Measurements from ENCODE around the gene METTL23. TPM values are rescaled to one million over a fixed set of nuclear protein-coding genes. Genes with fewer than 3 reads are reported as not detected.
A peak's percentile ranks its signal among the peaks of the same experiment; 100 is the strongest.
"Not testable (repeated sequence)": the region's sequence is repeated elsewhere in the genome, so short reads cannot be mapped to it uniquely, and the experiment has no call there.

Gene METTL23
- total RNA-seq, 2 experiments from 2014 or later = 30.7 to 30.9 TPM

DNA sequence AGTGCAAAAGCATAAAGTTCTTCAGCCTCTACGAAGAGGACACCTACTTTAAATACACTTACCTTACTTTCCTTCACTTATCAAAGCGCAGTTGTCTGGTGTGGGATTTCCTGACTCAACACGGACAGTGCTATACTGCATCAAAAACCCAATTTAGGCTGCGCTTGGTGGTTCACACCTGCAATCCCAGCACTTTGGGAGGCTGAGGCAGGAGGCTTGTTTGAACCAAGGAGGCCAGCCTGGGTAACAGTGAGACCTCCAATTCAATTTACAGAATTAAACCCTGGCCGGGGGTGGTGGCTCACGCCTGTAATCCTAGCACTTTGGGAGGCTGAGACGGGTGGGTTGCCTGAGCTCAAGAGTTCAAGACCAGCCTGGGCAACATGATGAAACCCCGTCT lies 4.4 kb upstream of the METTL23 start:
- TF ChIP-seq, protein P1, sequence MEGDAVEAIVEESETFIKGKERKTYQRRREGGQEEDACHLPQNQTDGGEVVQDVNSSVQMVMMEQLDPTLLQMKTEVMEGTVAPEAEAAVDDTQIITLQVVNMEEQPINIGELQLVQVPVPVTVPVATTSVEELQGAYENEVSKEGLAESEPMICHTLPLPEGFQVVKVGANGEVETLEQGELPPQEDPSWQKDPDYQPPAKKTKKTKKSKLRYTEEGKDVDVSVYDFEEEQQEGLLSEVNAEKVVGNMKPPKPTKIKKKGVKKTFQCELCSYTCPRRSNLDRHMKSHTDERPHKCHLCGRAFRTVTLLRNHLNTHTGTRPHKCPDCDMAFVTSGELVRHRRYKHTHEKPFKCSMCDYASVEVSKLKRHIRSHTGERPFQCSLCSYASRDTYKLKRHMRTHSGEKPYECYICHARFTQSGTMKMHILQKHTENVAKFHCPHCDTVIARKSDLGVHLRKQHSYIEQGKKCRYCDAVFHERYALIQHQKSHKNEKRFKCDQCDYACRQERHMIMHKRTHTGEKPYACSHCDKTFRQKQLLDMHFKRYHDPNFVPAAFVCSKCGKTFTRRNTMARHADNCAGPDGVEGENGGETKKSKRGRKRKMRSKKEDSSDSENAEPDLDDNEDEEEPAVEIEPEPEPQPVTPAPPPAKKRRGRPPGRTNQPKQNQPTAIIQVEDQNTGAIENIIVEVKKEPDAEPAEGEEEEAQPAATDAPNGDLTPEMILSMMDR (IDR thresholded peaks at IDR 0.05) = no peak
- Mint-ChIP-seq H3K9me3 (no peaks in the 10 kb centered on the region), H3K36me3 (ENCODE audit: low read depth) (peaks cover 78% of the 10 kb centered on the region), H3K4me1 (ENCODE audit: low read depth) (peaks cover 44% of the 10 kb centered on the region), H3K4me3 (no peak overlapping the region), H3K27ac (no peak overlapping the region), H3K27me3 (no peaks in the 10 kb centered on the region)
- intact Hi-C loops (cut with micrococcal nuclease) = no loop called here
- ChIA-PET POLR2A (interaction anchor here (1.0 to 8.0 kb wide), 4 partner anchors 9 to 14 kb away, joined by 3 to 184 read pairs (median 3); partner anchors contain the start of genes MFSD11 and SRSF2), CTCF (interaction anchor here (1.0 to 9.5 kb wide), 2 partner anchors 8 to 164 kb away, joined by 3 to 83 read pairs; no protein-coding TSS in a partner anchor)
- ATAC-seq (no peak), DNase-seq (no peak)

DNA sequence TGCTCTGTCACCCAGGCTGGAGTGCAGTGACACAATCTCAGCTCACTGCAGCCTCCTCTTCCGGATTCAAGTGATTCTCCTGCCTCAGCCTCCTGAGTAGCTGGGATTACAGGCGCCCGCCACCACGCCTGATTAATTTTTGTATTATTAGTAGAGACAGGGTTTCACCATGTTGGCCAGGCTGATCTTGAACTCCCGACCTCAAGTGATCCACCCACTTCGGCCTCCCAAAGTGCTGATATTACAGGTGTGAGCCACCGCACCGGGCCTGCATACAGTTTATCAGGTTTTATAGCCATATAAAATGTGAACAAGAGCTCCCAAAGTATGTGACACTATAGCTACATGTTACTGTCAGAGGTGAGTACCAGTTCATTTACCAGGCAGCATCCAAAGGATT lies 3.7 kb upstream of the METTL23 start:
- DNase-seq; H3K27me3 Mint-ChIP-seq; intact Hi-C loops (cut with micrococcal nuclease); ATAC-seq; H3K9me3 Mint-ChIP-seq: not testable (repeated sequence)
- ChIA-PET POLR2A (interaction anchor here (1.2 to 8.0 kb wide), 3 partner anchors 9 to 14 kb away, joined by 3 to 184 read pairs (median 3); partner anchors contain the start of genes MFSD11 and SRSF2), CTCF (interaction anchor here (1.0 to 9.5 kb wide), 2 partner anchors 9 to 165 kb away, joined by 3 to 83 read pairs; no protein-coding TSS in a partner anchor)
- H3K27ac Mint-ChIP-seq = peak overlapping the region; percentile 30
- H3K36me3 Mint-ChIP-seq (ENCODE audit: low read depth) = peaks cover 82% of the 10 kb centered on the region
- H3K4me1 Mint-ChIP-seq (ENCODE audit: low read depth) = peaks cover 42% of the 10 kb centered on the region
- H3K4me3 Mint-ChIP-seq = peak overlapping the region; percentile 37

DNA sequence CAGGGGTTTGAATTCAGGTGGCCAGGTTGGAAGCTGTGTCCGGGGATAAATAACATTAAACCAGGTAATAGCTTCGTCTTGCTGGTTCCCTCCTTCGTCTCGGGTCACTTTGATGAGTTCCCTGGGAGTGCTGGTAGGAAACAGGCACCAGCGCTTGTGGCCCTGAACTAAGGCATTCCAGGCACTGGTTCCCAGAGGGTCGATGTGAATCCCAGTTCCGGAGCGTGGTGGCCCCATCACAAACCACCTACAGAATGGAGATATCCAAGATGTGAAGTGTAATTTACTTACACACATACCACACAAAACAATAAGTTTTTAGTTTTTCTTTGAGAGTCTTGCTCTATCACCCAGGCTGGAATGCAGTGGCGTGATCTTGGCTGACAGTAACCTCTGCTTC lies 2.8 kb upstream of the METTL23 start:
- Mint-ChIP-seq H3K27me3 (no peaks in the 10 kb centered on the region), H3K9me3 (no peaks in the 10 kb centered on the region), H3K4me1 (ENCODE audit: low read depth) (peaks cover 35% of the 10 kb centered on the region), H3K4me3 (peak overlapping the region; percentile 37), H3K36me3 (ENCODE audit: low read depth) (peaks cover 75% of the 10 kb centered on the region), H3K27ac (peak overlapping the region; percentile 39)
- POLR2A ChIA-PET = interaction anchor here (1.3 to 8.0 kb wide), 3 partner anchors 9 to 21 kb away, joined by 3 to 184 read pairs (median 76); partner anchors contain the start of genes MFSD11, MXRA7 and SRSF2
- intact Hi-C loops (cut with micrococcal nuclease) = no loop called here
- TF ChIP-seq, protein P1 (IDR thresholded peaks at IDR 0.05) = no peak
- DNase-seq (no peak), ATAC-seq (no peak)
- CTCF ChIA-PET = interaction anchor here (1.2 to 9.5 kb wide), 2 partner anchors 10 to 100 kb away, joined by 3 to 83 read pairs; no protein-coding TSS in a partner anchor

DNA sequence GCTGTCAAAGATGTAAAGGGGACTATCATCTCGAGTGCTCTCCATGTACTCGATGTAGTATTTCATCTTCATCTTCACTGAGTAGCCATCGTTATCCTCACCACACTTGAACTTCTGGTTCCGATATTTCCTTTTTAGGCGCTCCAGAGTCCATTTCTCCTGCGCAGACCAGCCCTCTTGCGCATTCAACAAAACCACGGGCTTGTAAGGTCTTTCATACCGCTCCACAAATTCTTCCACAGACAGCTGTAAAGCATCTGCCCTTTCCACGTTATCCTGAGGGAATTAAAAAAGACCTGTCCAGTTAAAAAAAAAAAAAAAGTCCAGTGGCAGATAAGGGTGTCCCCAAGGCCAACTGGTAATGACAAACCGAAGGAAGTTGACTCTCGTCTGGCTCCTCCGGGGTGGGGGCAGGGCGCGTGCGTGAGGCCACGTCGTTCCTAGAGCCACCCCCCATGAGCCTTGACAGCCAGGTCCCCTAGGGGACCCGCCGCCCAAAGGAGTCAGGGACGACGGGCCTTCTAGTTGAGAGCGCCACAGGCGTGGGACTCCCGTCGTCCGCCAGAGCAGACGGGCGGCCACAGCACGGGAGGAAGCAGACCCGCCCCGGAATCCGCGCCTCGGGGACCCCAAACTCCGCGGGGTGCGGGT lies 934 bp upstream of the METTL23 start:
- intact Hi-C loops (cut with micrococcal nuclease) = no loop called here
- ATAC-seq (peak; percentile 32), DNase-seq (peak; percentile 87)
- Mint-ChIP-seq H3K27me3 (no peaks in the 10 kb centered on the region), H3K36me3 (ENCODE audit: low read depth) (peaks cover 73% of the 10 kb centered on the region), H3K27ac (peak overlapping the region; percentile 94), H3K4me3 (peak overlapping the region; percentile 98), H3K9me3 (no peaks in the 10 kb centered on the region), H3K4me1 (ENCODE audit: low read depth) (peaks cover 41% of the 10 kb centered on the region)
- TF ChIP-seq, protein P1 (IDR thresholded peaks at IDR 0.05) = no peak
- POLR2A ChIA-PET = interaction anchor here (1.1 to 8.0 kb wide), 4 partner anchors 10 to 168 kb away, joined by 3 to 184 read pairs (median 41); partner anchors contain the start of genes MFSD11, MXRA7 and SRSF2
- CTCF ChIA-PET = interaction anchor here (9.5 kb wide), 1 partner anchor 12 kb away, joined by 83 read pairs; no protein-coding TSS in a partner anchor

DNA sequence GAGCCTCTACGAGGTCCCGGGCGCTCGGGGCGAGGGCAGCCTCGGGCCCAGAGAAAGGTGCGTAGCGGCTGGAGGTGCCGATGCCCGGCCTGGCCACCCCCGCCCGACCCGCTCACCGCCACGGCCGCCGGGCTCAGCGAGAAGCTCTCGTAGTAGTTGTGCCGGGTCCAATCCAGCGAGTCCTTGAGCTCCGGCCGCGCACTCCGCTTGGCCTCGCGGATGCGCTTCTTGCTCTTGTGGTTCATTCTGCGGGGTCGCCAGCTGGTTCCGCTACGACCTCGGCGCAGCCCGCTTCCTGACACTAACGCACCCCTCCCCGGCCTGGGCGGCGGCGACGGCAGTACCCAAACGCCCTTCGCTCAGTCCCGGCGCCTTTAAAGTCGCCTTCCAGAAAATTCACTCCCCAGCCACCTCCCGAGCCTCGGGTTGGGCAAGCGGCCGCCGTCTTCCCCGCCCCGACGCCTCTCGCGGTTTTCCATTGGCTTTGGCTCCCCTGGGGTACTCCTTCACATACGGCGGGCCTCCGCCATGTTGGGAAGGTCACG lies 336 bp upstream of the METTL23 start, which contains the start of gene JMJD6:
JMJD6 (minus strand) TSS at position 376 of the 545 bp plus-strand sequence; CDS start at position 245, 131 bp downstream.
- ChIA-PET CTCF (interaction anchor here (9.5 kb wide), 1 partner anchor 12 kb away, joined by 83 read pairs; no protein-coding TSS in a partner anchor), POLR2A (interaction anchor here (1.6 to 8.0 kb wide), 3 partner anchors 9 to 169 kb away, joined by 6 to 184 read pairs (median 76); partner anchors contain the start of genes MFSD11, MXRA7 and SRSF2)
- intact Hi-C loops (cut with micrococcal nuclease) = no loop called here
- Mint-ChIP-seq H3K27me3 (no peaks in the 10 kb centered on the region), H3K4me3 (peak within 1 kb of the TSS; percentile 98), H3K27ac (peak within 1 kb of the TSS; percentile 95), H3K9me3 (no peaks in the 10 kb centered on the region), H3K36me3 (ENCODE audit: low read depth) (peaks cover 70% of the 10 kb centered on the region), H3K4me1 (ENCODE audit: low read depth) (peaks cover 40% of the 10 kb centered on the region)
- TF ChIP-seq, protein P1 (IDR thresholded peaks at IDR 0.05) = no peak
- ATAC-seq = peak; percentile 87
- DNase-seq = peak; percentile 96
